Loucy (cell line): ENCODE data around the gene MIEN1.

ENCODE experiments used
- H2AFZ ChIP-seq: fragments of 200-600 bp; sonication (generic); 2 replicates; pipeline ENCODE4 v1.6.0; 2016; ENCODE audit warnings: antibody characterized with exemption, mild to moderate bottlenecking, low read length, moderate library complexity
- H3F3A ChIP-seq: fragments of 200-600 bp; 2 replicates; pipeline ENCODE4 v1.6.0; 2016; ENCODE audit warnings: antibody characterized with exemption, low read depth, mild to moderate bottlenecking
- H3K27me3 ChIP-seq: fragments of 200-600 bp; sonication (generic); 2 replicates; pipeline ENCODE4 v1.6.1; 2014; ENCODE audit warnings: low read length, mild to moderate bottlenecking; ENCODE audit not compliant: insufficient read depth, poor library complexity, severe bottlenecking
- H3K36me3 ChIP-seq: fragments of 200-600 bp; sonication (generic); 2 replicates; pipeline ENCODE4 v1.6.1; 2016; ENCODE audit warnings: low read length; ENCODE audit not compliant: insufficient read depth
- H3K4me1 ChIP-seq: fragments of 200-600 bp; sonication (generic); 2 replicates; pipeline ENCODE4 v1.5.1; 2014; ENCODE audit warnings: low read length, mild to moderate bottlenecking; ENCODE audit not compliant: insufficient read depth, poor library complexity, severe bottlenecking
- H3K4me2 ChIP-seq: fragments of 200-600 bp; sonication (generic); 2 replicates; pipeline ENCODE4 v1.6.0; 2014; ENCODE audit warnings: antibody characterized with exemption, low read length, low read depth, mild to moderate bottlenecking; ENCODE audit not compliant: poor library complexity, severe bottlenecking
- H3K4me3 ChIP-seq: fragments of 200-600 bp; sonication (generic); 2 replicates; pipeline ENCODE4 v1.5.1; 2014; ENCODE audit warnings: low read length, mild to moderate bottlenecking, mixed read lengths; ENCODE audit not compliant: poor library complexity, severe bottlenecking
- H3K79me2 ChIP-seq: fragments of 200-600 bp; sonication (generic); 2 replicates; pipeline ENCODE4 v1.6.1; 2014; ENCODE audit warnings: low read length; ENCODE audit not compliant: insufficient read depth
- H3K9ac ChIP-seq: fragments of 200-600 bp; sonication (generic); 2 replicates; pipeline ENCODE4 v1.6.0; 2014; ENCODE audit warnings: mild to moderate bottlenecking, low read depth, low read length, moderate library complexity; ENCODE audit not compliant: poor library complexity, severe bottlenecking
- H3K9me2 ChIP-seq: fragments of 200-600 bp; sonication (generic); replicated peaks from 2 replicates; pipeline ENCODE4 v1.6.1; 2016; ENCODE audit warnings: low read depth, low read length, mixed read lengths
- H3K9me3 ChIP-seq: fragments of 200-600 bp; sonication (generic); 2 replicates; pipeline ENCODE4 v1.6.1; 2014; ENCODE audit warnings: mild to moderate bottlenecking, antibody characterized with exemption, low read length, low read depth; ENCODE audit not compliant: insufficient read depth
- H4K20me1 ChIP-seq: fragments of 200-600 bp; sonication (generic); 2 replicates; pipeline ENCODE4 v1.6.0; 2014; ENCODE audit warnings: antibody characterized with exemption, low read length, mild to moderate bottlenecking; ENCODE audit not compliant: insufficient read depth, poor library complexity, severe bottlenecking
- CTCF ChIP-seq: fragments of 200-600 bp; sonication (generic); conservative IDR thresholded peaks from 2 replicates; pipeline ENCODE4 v1.5.1; 2014; ENCODE audit warnings: mild to moderate bottlenecking, antibody characterized with exemption, low read length
- EZH2phosphoT487 ChIP-seq: fragments of 200-600 bp; IDR thresholded peaks from 2 replicates; pipeline ENCODE4 v1.6.1; 2018; ENCODE audit warnings: antibody characterized with exemption, mild to moderate bottlenecking, moderate library complexity, borderline replicate concordance

Gene MIEN1

GRCh38 chr17:39687546-39688474 is 42.5 kb downstream of the MIEN1 start, which contains the start of gene PGAP3:
TSS of gene PGAP3 (minus strand) at chr17:39688057. CDS start at chr17:39688014, 43 bp downstream.
- no peak for TF ChIP-seq EZH2phosphoT487
- TF ChIP-seq CTCF, result no peak
- H3K36me3 ChIP-seq, result no peaks in the 10 kb centered on the region
- H3K4me3 ChIP-seq, result peak within 1 kb of the TSS; percentile 97
- H3K4me2 ChIP-seq, result peak within 1 kb of the TSS; percentile 96
- no peaks in the 10 kb centered on the region for H3K79me2 ChIP-seq
- H3K9ac ChIP-seq, result peak within 1 kb of the TSS; percentile 88
- H3F3A ChIP-seq, result peaks cover 5% of the 10 kb centered on the region; the same call in 1 of the 2 replicates
- H2AFZ ChIP-seq, result peak within 1 kb of the TSS; percentile 95
- peaks cover 12% of the 10 kb centered on the region for H3K27me3 ChIP-seq
- no peaks in the 10 kb centered on the region for H3K9me3 ChIP-seq
- H3K9me2 ChIP-seq, result no peaks in the 10 kb centered on the region
- peaks cover 22% of the 10 kb centered on the region for H3K4me1 ChIP-seq
- H4K20me1 ChIP-seq, result no peaks in the 10 kb centered on the region

- no peaks in the 10 kb centered on the region for H3K9me2 ChIP-seq
- no peak for TF ChIP-seq CTCF
- TF ChIP-seq EZH2phosphoT487, result no peak
- H3K36me3 ChIP-seq, result no peaks in the 10 kb centered on the region
- H2AFZ ChIP-seq, result peak overlapping the region; percentile 95
- H3K9me3 ChIP-seq, result no peaks in the 10 kb centered on the region
- peak overlapping the region; percentile 97 for H3K4me3 ChIP-seq
- H3K4me2 ChIP-seq, result peak overlapping the region; percentile 96
- H3K9ac ChIP-seq, result peak overlapping the region; percentile 88
- H3K27me3 ChIP-seq, result peaks cover 12% of the 10 kb centered on the region
- H4K20me1 ChIP-seq, result no peaks in the 10 kb centered on the region
- H3F3A ChIP-seq, result peaks cover 5% of the 10 kb centered on the region; the same call in 1 of the 2 replicates
- H3K79me2 ChIP-seq, result no peaks in the 10 kb centered on the region
- H3K4me1 ChIP-seq, result peaks cover 22% of the 10 kb centered on the region
Observed at GRCh38 chr17:39687101-39687545, 43.2 kb downstream of the MIEN1 start.

GRCh38 chr17:39684369-39685192 is 45.8 kb downstream of the MIEN1 start:
- H3K9me2 ChIP-seq, result no peaks in the 10 kb centered on the region
- peaks cover 35% of the 10 kb centered on the region for H3K4me1 ChIP-seq
- H3K4me3 ChIP-seq, result no peak overlapping the region
- no peaks in the 10 kb centered on the region for H3K79me2 ChIP-seq
- no peak overlapping the region for H2AFZ ChIP-seq
- no peak overlapping the region for H3K9ac ChIP-seq
- no peaks in the 10 kb centered on the region for H4K20me1 ChIP-seq
- TF ChIP-seq EZH2phosphoT487, result no peak
- no peak for TF ChIP-seq CTCF
- H3K9me3 ChIP-seq, result no peaks in the 10 kb centered on the region
- H3K36me3 ChIP-seq, result no peaks in the 10 kb centered on the region
- no peaks in the 10 kb centered on the region for H3K27me3 ChIP-seq
- no peak overlapping the region for H3K4me2 ChIP-seq
- H3F3A ChIP-seq, result peaks cover 5% of the 10 kb centered on the region; the same call in 1 of the 2 replicates
